Psoas muscle (tissue), 8 donors: ENCODE results near the gene ZMIZ1. TPM values are rescaled to one million over a fixed set of nuclear protein-coding genes. Genes with fewer than 3 reads are reported as not detected.

Source experiments
- ATAC-seq, 4 donors: fragments of 200-7000 bp; cut with Tn5 transposase; one replicate each; pipeline ENCODE4 v1.9.1; 2020; ENCODE audit warnings: moderate library complexity in 3 of 4, mild to moderate bottlenecking in 2 of 4
- DNase-seq, 2 donors: peaks; one replicate each; pipeline ENCODE4 v3.0.0-alpha.2; 2020
- H3K27ac ChIP-seq: fragments of 200-600 bp; one replicate; pipeline ENCODE4 v1.8.0; 2022
- H3K27me3 ChIP-seq, 3 donors: fragments of 200-600 bp in 1 of 3; one replicate each; pipeline versions ENCODE4 v1.6.1 to v1.8.0; 2013 to 2022; ENCODE audit warnings: low read length in 2 of 3, mild to moderate bottlenecking in 2 of 3, moderate library complexity in 1 of 3; ENCODE audit not compliant: insufficient read depth in 3 of 3
- H3K36me3 ChIP-seq, 2 donors: fragments of 200-600 bp in 1 of 2; one replicate each; pipeline versions ENCODE4 v1.6.1 to v1.8.0; 2013 to 2022; ENCODE audit warnings: low read depth in 1 of 2, mild to moderate bottlenecking in 1 of 2, moderate library complexity in 1 of 2; ENCODE audit not compliant: insufficient read depth in 1 of 2
- H3K4me1 ChIP-seq: fragments of 200-600 bp; one replicate; pipeline ENCODE4 v1.8.0; 2022
- H3K4me3 ChIP-seq: fragments of 200-600 bp; one replicate; pipeline ENCODE4 v1.8.0; 2022; ENCODE audit warnings: mild to moderate bottlenecking
- H3K9me3 ChIP-seq: fragments of 200-600 bp; one replicate; pipeline ENCODE4 v1.8.0; 2022
- WGBS, 3 donors: extraction: QIAGEN DNeasy Blood & Tissue Kit; methylation state at CpG; one replicate each; pipeline versions ENCODE4 v1.1.6 to v1.1.7; 2013; 5-methylcytosine and 5-hydroxymethylcytosine counted together
- intact Hi-C, 2 donors: fragments of 100-400 bp; cut with DNase I; formaldehyde crosslinking; loops; one replicate each; pipeline versions ENCODE4 v1.11.0 to v1.14.2; 2022
- polyA plus RNA-seq, 3 donors: library from polyadenylated mRNA; stranded (reverse); fragments of 200-250 nt; gene quantifications; one replicate each; pipeline ENCODE4 v1.2.3, GENCODE V29; 2013
- total RNA-seq, 4 donors: library from RNA; stranded (reverse); fragmentation: NEBNext Ultra II Directional in 2 of 4; extraction: Animal tissue kit (Norgen Biotek cat#: 25700) in 2 of 4; gene quantifications; one replicate each; pipeline versions ENCODE4 v1.2.1 to v1.2.4, GENCODE V29; 2021 to 2023
- TF ChIP-seq, protein P1 (sequence below): fragments of 200-600 bp; IDR thresholded peaks from one replicate; pipeline ENCODE4 v1.8.0; 2022; ENCODE audit warnings: antibody characterized with exemption
- donor health status: healthy with polysubstance abuse.
- donor health status: DM: no; HTN: no; CAD: no; lungs with moderate emphysema.
- donor health status: Bipolar disorder and iron deficiency.
- donor health status: healthy.
- donor health status: DM: yes; HTN: yes; CAD: no.
- donor health status: DM: no; HTN: no; CAD: no.
- donor health status: DM: no; HTN: no; CAD: no.
- donor health status: DM: yes; HTN: yes; CAD: no.

The ZMIZ1 gene
- total and polyA plus RNA-seq, 7 donors, result 10.4 to 37.6 (median 30.0) TPM

GRCh38 chr10:79300711-79301110, 231.9 kb downstream of the ZMIZ1 start:
- no peak overlapping the region for H3K4me3 ChIP-seq
- no peak for ATAC-seq
- H3K9me3 ChIP-seq, result no peaks in the 10 kb centered on the region
- TF ChIP-seq, protein P1, sequence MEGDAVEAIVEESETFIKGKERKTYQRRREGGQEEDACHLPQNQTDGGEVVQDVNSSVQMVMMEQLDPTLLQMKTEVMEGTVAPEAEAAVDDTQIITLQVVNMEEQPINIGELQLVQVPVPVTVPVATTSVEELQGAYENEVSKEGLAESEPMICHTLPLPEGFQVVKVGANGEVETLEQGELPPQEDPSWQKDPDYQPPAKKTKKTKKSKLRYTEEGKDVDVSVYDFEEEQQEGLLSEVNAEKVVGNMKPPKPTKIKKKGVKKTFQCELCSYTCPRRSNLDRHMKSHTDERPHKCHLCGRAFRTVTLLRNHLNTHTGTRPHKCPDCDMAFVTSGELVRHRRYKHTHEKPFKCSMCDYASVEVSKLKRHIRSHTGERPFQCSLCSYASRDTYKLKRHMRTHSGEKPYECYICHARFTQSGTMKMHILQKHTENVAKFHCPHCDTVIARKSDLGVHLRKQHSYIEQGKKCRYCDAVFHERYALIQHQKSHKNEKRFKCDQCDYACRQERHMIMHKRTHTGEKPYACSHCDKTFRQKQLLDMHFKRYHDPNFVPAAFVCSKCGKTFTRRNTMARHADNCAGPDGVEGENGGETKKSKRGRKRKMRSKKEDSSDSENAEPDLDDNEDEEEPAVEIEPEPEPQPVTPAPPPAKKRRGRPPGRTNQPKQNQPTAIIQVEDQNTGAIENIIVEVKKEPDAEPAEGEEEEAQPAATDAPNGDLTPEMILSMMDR, result no peak
- no peak for DNase-seq
- H3K36me3 ChIP-seq, result peaks cover 2 to 98% of the 10 kb centered on the region in 2 donors
- H3K27me3 ChIP-seq, result no peaks in the 10 kb centered on the region
- no peaks in the 10 kb centered on the region for H3K4me1 ChIP-seq
- H3K27ac ChIP-seq, result no peak overlapping the region
- WGBS, 3 donors, result 91 to 94% (median 93%) methylated on average over 23 to 24 of the region's 24 CpGs
- intact Hi-C loops, result no loop called here

DNA sequence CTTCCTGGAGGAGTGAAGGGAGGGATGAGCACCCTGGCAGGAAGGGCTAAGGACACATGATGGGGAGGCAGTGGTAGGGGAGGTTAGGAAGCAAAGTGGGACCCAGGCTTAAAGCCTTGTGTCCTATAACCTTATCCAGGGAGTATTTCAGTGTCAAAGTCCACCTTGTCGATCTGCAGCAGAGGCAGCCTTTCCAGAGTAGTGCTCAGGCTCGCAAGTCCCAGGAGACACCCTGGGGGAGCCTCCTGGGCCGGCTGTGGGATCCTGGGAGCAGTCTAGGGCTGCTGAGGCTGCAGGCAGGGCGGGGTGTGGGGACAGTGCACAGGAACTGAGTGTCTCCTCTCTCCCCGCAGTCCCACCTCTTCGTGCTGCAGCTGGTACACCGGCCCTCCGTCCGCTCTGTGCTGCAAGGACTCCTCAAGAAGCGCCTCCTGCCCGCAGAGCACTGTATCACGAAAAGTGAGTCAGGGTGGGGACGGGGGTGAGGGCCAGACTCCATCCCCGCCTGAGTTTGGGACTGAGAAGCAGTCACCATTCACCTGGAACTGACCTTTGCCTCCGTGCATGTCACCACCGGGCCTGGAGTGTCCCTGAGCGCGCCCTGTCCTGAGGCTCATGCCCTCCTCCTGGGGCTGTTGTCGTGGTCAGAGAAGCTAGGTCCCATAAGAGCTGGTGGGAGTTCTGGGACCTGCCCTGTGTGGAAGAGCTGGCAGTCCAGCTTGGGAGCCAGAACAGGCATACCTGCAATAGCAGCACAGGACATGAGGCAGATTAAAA, 233.2 kb downstream of the ZMIZ1 start:
- DNase-seq, result no peak
- peaks cover 2 to 98% of the 10 kb centered on the region in 2 donors for H3K36me3 ChIP-seq

GRCh38 chr10:79303631-79304478, 235.1 kb downstream of the ZMIZ1 start:
- WGBS, 3 donors, result 91 to 92% (median 91%) methylated on average over 25 of the region's 25 CpGs
- peaks cover 2 to 98% of the 10 kb centered on the region in 2 donors for H3K36me3 ChIP-seq
- no peak overlapping the region for H3K27ac ChIP-seq
- no peaks in the 10 kb centered on the region for H3K4me1 ChIP-seq
- ATAC-seq (no peak), DNase-seq (peak in 1 of 2 donors; percentile 44)
- no peaks in the 10 kb centered on the region for H3K9me3 ChIP-seq
- intact Hi-C loops, result no loop called here
- no peak overlapping the region for H3K4me3 ChIP-seq
- TF ChIP-seq, protein P1, result no peak
- H3K27me3 ChIP-seq, result no peaks in the 10 kb centered on the region

More for the DNA sequence above, 233.2 kb downstream of the ZMIZ1 start:
- intact Hi-C loops, result no loop called here
- Histone ChIP-seq H3K27ac (no peak overlapping the region), H3K4me1 (no peaks in the 10 kb centered on the region), H3K9me3 (no peaks in the 10 kb centered on the region), H3K4me3 (no peak overlapping the region), H3K27me3 (no peaks in the 10 kb centered on the region)
- TF ChIP-seq, protein P1, result no peak
- no peak for ATAC-seq
- WGBS, 3 donors, result 86 to 91% (median 87%) methylated on average over 19 of the region's 19 CpGs

DNA sequence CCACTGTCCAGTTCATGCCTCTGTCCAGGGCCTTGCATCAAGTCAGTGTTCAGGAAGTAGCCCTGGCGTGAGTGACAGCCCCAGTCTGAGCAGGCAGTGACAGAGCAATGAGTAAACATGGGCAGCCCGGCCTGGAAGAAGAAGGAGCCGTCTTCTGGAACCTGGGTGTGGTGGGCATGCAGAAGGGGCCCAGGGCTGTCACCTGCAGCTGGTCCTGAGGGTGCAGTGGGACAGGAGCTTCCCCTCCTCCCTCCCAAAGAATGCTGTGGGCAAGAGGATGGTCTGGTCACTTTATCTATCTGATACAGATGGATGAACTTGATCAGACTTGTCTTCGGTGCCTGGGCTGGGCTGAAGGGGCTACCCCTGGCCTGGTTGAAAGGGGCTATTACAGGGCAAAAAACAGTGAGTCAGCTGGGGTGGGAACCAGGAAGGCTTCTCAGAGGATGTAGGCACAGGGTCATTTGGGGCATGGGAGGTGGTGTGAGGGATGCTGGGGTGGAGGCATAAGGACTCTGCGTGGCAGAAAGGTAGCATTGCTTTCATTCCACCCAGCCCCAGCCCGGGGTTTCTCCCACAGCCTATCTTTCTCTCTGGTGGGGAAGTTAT, 235.8 kb downstream of the ZMIZ1 start:
- H3K4me1 ChIP-seq, result no peaks in the 10 kb centered on the region
- no peaks in the 10 kb centered on the region for H3K27me3 ChIP-seq
- WGBS, 3 donors, result 76 to 91% (median 83%) methylated on average over 6 of the region's 6 CpGs
- peaks cover 2 to 98% of the 10 kb centered on the region in 2 donors for H3K36me3 ChIP-seq
- DNase-seq, result no peak
- H3K27ac ChIP-seq, result no peak overlapping the region
- H3K9me3 ChIP-seq, result no peaks in the 10 kb centered on the region
- TF ChIP-seq, protein P1, result no peak
- intact Hi-C loops, result no loop called here
- ATAC-seq, result no peak
- H3K4me3 ChIP-seq, result no peak overlapping the region
